ENCODE results near the gene HOXA9. TPM values are rescaled to one million over a fixed set of nuclear protein-coding genes. Genes with fewer than 3 reads are reported as not detected.

The HOXA9 gene
- total RNA-seq, 1 experiment from 2014 or later = 8.7 TPM

DNA sequence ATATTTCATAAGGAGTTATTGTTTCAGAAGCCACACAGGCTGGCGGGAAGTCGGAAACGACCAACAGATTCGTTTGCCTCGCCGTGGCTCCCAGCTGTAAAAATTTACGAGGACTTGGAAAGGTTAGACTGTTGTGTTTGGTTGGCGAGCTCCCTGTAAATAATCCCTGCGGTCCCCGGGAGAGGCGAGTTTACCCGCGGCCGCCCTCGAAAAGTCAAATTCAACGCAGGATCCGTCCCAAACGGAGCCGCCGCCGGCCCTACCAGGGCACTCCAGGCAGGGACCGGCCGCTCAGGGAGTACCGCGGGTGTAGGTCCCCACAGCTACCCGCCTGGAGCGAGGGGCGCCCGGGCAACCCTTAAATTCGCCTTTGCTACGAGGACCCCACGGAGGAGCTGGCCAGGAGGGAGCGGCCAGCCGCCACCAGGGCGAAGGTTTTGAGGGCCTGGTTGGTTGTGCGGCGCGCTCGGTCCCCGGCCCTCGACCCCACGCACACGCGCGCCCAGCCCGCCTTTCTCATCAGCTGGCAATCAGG is 726 bp upstream of the HOXA9 start:
- no peak for DNase-seq (ENCODE audit: low read depth)

GRCh38 chr7:27164367-27165088 is 809 bp downstream of the HOXA9 start:
- no peak for DNase-seq (ENCODE audit: low read depth)

GRCh38 chr7:27164045-27164366 is 1.3 kb downstream of the HOXA9 start:
- DNase-seq (ENCODE audit: low read depth) = no peak

DNA sequence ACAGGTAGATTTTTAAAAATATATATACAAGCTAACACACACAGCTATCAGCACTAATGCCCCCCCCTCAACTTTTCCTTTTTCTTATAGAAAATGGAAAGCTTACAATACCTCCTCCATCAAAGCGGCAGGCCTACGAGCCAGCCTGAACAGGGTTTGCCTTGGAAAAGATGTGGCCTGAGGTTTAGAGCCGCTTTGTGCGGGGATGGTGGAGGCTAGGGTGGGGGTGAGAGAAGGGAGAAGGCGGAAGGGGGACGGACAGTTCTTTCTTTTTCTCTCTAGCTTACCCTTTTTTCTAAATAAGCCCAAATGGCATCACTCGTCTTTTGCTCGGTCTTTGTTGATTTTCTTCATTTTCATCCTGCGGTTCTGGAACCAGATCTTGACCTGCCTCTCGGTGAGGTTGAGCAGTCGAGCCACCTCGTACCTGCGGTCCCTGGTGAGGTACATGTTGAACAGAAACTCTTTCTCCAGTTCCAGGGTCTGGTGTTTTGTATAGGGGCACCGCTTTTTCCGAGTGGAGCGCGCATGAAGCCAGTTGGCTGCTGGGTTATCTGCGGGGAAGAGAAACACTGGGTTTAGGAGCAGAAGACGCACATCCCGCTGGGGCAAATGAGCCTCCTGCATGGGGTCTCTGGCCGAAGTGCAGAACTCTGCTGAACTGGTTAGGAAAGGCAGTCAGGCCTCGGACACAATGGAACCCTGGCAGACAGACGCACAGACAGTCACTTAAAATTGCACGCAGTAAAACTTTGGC is 1.9 kb downstream of the HOXA9 start:
- no peak for DNase-seq (ENCODE audit: low read depth)

GRCh38 chr7:27162561-27163287 is 2.6 kb downstream of the HOXA9 start:
- no peak for DNase-seq (ENCODE audit: low read depth)

DNA sequence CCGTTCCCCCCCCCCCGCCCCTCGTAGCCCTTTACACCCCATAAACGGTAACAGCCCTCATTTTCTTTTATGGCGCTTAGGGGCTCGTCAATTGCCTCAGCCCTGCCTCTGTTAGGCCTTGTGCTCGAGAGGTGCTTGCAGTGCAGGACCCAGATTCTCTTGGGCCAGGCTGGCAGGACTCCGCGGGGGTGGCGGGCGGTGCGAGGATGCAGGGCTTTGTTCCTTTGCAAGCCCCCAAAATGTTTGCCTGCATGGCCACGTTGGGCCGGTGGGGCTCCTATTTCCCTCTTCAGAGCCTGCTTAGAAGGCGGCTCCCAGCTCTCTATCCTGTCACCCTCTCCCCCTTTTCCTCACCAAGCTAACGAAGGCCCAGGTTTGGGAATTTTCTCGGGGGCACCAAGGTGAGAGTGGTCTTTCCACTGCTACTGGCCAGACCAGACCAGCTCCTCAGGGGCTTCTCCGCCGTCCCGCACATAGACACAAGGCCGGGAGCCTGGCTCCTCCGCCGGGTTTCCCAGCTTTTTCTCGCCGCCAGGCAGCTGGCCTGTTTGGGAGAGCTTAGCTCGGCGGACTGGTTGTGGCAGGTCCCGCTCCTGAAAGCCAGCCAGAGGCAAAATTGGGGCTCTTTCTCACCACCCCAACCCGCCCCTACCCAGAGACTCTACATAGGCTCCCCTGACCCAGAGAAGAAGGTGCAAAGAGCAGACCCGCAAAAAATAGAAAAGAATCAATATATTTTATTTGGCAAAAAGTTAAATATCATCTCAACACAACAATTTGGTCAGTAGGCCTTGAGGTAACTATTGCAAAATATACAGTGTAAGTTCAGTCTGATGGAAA is 3.4 kb downstream of the HOXA9 start:
- no peak for DNase-seq (ENCODE audit: low read depth)

GRCh38 chr7:27161214-27161720 is 4.1 kb downstream of the HOXA9 start:
- DNase-seq (ENCODE audit: low read depth) = no peak

DNA sequence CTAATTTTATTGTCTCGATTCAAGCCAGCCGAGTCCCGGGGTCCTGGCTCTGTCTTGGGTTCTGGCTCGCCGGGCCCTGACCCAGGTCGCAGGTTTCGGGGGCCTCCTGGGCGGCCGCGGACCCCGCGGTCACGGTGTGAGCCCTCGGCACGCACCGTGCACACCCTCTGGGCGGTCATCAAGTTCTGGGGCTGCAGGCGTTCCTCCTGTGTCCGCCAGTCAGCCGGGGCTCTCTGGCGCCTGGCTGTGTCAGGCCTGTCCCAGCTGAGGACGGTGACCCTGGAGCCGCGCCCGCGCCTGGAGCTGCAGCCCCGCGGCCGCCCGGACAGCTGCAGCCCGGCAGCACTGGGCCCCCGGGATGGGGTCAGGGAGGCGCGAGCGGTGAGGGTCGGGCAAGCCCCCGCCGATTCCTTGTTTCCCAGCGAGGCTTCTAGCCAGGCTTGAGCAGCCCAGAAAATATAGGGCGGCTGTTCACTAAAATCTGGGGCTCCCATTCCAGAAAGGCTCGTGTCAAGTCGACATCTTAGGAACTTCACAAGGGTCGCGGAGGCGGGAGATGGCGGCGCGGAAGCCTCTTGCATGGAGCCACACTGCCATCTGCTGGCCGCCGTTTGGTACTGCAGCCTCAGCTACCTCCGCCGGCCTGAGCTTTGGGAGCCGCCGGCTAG is 4.7 kb downstream of the HOXA9 start:
- DNase-seq (ENCODE audit: low read depth) = peak; percentile 84

GRCh38 chr7:27160145-27160545 is 5.2 kb downstream of the HOXA9 start:
- no peak for DNase-seq (ENCODE audit: low read depth)

DNA sequence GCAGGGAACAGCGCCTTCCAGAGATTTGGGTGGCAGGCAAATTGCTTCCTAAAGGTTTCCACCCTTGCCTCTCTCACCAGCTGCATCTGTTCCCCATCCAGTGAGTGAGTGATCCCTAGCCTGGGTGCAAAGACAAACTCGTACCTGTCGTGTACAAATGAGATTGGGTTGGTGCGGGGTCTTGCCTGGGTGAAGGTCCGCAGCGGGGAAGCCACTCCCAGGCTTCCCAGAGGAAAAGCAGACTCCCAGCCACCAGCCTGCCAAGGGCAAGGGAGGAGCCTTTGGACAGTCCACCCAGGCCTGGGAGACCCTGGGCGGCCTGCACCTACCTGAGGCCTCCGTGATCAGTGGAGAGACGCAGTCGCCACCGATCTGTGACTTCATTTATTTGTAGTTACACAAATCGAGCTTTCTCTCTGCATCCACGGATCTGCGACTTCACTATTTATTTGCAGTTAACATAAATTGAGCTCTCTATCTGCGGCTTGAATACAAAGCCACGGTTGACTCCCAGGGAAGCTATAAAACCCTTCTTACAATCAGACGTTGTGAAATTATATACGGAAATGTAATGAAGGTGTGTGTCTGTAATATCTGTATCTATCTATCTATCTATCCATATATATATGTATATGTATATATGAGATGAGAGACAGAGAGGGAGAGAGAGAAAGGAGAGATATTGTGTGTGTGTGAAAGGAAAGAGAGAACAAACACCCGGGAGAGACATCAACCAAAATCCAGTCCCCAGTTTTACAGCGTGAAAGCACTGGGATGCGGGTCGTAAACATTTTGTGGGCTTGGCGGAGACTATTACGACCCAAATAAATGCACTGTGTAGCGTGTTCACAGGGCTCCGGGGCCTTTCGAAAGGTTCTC is 5.8 kb downstream of the HOXA9 start:
- DNase-seq (ENCODE audit: low read depth) = no peak

GRCh38 chr7:27158436-27159265 is 6.7 kb downstream of the HOXA9 start:
- no peak for DNase-seq (ENCODE audit: low read depth)

- DNase-seq (ENCODE audit: low read depth) = no peak
Observed at GRCh38 chr7:27157702-27158431, 7.5 kb downstream of the HOXA9 start.

DNA sequence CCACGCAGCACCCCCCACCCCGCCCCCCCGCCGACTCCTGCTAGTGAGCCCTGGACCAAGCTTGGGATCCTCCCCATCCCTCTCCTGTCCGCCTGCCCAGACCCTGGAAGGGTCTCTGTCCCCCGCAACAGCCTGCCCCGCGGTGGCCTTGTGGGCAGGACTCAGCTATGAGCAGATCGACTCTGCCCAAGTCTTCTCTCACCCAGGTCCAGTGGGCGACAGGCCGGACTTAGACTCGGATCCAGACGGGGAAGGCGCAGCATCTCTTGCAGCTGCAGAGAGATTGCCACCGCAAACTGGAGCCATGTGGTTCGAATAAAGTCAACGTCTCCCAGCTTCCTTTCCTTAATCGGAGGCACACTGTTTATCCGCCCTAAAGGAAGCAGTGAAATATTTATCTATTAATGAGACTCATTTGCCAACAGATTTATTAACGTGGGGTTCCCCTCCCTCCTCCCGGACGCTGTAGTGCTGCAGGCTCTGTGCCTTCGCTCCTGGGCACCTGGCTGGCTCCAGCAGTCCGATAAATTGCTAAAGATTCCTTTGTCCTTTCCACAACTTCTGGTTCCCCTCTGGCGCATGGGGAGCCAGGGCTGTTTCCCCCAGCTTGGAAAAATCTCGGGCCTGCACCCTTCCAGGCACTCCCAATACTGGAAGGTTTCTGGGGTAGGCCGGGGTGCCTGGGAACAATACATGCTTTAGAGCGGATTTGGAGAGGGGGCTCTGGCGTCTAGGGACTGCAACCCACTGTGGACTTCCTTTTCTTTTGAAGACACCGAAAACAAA is 8.2 kb downstream of the HOXA9 start:
- DNase-seq (ENCODE audit: low read depth) = no peak

- peak; percentile 79 for DNase-seq (ENCODE audit: low read depth)
Observed at GRCh38 chr7:27156508-27156898, 8.8 kb downstream of the HOXA9 start, which contains the start of gene HOXA7. Gene HOXA7 (minus strand): TSS chr7:27156675. CDS start chr7:27156545, 130 bp downstream.

DNA sequence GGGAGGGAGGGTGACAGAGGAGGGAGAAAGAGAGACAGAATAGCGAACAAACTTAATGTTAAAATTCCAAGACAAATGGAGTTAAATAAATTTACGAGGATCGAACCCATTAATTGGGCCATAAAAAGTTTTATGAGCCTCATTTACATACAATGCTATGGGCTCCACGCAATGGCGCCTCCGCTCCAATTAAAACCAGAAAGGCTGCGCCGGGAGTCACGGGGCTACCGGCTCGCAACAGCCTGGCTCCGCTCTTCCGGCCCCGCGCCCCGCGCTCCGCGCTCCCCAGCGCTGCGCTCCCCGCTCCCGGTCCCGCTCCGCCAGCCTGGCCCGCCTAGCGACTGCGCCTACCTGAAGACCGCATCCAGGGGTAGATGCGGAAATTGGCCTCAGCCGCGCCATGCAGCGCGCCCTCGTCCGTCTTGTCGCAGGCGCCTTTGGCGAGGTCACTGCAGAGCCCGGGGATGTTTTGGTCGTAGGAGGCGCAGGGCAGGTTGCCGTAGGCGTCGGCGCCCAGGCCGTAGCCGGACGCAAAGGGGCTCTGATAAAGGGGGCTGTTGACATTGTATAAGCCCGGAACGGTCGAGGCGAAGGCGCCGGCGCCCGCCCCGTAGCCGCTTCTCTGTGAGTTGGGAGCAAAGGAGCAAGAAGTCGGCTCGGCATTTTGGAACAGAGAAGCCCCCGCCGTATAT is 9.4 kb downstream of the HOXA9 start:
- peak; percentile 50 for DNase-seq (ENCODE audit: low read depth)
